Mesothelial cell of epicardium (in vitro differentiated cells): Measurements from ENCODE around the gene CRYGA. TPM values are rescaled to one million over a fixed set of nuclear protein-coding genes. Genes with fewer than 3 reads are reported as not detected.
"Not testable (repeated sequence)": the region's sequence is repeated elsewhere in the genome, so short reads cannot be mapped to it uniquely, and the experiment has no call there.

ENCODE experiments used
- DNase-seq, 2 experiments: peaks; one replicate each; pipeline ENCODE4 v3.0.0; 2021; ENCODE audit warnings: low spot score in 2 of 2; ENCODE audit not compliant: unreplicated experiment in 2 of 2
- H3K27ac Mint-ChIP-seq: 2 replicates; pipeline ENCODE4 v1.8.0; 2021; ENCODE audit warnings: mixed read lengths
- H3K27me3 Mint-ChIP-seq: 2 replicates; pipeline ENCODE4 v1.8.0; 2021; ENCODE audit warnings: low read depth, mixed read lengths
- H3K36me3 Mint-ChIP-seq: 2 replicates; pipeline ENCODE4 v1.8.0; 2021; ENCODE audit warnings: mixed read lengths
- H3K4me1 Mint-ChIP-seq: 2 replicates; pipeline ENCODE4 v1.8.0; 2021; ENCODE audit warnings: mixed read lengths
- H3K4me3 Mint-ChIP-seq: 2 replicates; pipeline ENCODE4 v1.8.0; 2021; ENCODE audit warnings: mild to moderate bottlenecking, moderate library complexity, mixed read lengths
- H3K9me3 Mint-ChIP-seq: 2 replicates; pipeline ENCODE4 v1.8.0; 2021; ENCODE audit warnings: mixed read lengths
- CTCF ChIP-seq: fragments of 200-600 bp; sonication (generic); IDR thresholded peaks from one replicate; pipeline ENCODE4 v1.5.0; 2021; ENCODE audit warnings: antibody characterized with exemption; ENCODE audit not compliant: unreplicated experiment
- total RNA-seq: library from RNA; stranded (reverse); gene quantifications from 3 replicates; pipeline ENCODE4 v1.2.1, GENCODE V29; 2021

Gene CRYGA
- total RNA-seq, 1 donor from 2014 or later: not detected

DNA sequence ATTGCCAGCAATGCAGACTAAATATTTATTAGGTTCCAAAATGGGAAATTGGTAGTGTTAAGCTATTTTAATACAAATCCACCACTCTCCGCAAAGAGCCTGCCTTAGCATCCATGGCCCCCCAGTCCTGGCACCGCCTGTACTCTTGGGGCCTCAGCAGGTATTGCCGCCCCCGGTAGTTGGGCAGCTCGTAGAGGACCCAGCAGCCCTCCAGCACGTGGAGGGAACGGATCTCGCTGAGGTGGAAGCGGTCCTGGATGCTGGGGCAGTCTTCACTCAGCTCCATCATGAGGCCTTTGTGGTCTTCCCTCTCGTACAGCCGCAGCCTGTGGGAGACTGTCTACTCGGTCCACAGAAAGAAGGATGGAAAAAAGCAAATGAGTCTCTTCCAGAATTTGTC, 35.3 kb downstream of the CRYGA start:
- no peaks in the 10 kb centered on the region for H3K9me3 Mint-ChIP-seq
- H3K27me3 Mint-ChIP-seq: no peaks in the 10 kb centered on the region
- H3K36me3 Mint-ChIP-seq: no peaks in the 10 kb centered on the region
- no peak for DNase-seq
- no peak for TF ChIP-seq CTCF
- H3K27ac Mint-ChIP-seq: no peak overlapping the region
- H3K4me3 Mint-ChIP-seq: no peak overlapping the region
- H3K4me1 Mint-ChIP-seq: peaks cover 24% of the 10 kb centered on the region

- no peaks in the 10 kb centered on the region for H3K27me3 Mint-ChIP-seq
- no peaks in the 10 kb centered on the region for H3K36me3 Mint-ChIP-seq
- no peak overlapping the region for H3K4me3 Mint-ChIP-seq
- peaks cover 21% of the 10 kb centered on the region for H3K4me1 Mint-ChIP-seq
- TF ChIP-seq CTCF: no peak
- H3K9me3 Mint-ChIP-seq: no peaks in the 10 kb centered on the region
- no peak overlapping the region for H3K27ac Mint-ChIP-seq
- no peak for DNase-seq
Measured at GRCh38 chr2:208127090-208127489, 36.3 kb downstream of the CRYGA start.

DNA sequence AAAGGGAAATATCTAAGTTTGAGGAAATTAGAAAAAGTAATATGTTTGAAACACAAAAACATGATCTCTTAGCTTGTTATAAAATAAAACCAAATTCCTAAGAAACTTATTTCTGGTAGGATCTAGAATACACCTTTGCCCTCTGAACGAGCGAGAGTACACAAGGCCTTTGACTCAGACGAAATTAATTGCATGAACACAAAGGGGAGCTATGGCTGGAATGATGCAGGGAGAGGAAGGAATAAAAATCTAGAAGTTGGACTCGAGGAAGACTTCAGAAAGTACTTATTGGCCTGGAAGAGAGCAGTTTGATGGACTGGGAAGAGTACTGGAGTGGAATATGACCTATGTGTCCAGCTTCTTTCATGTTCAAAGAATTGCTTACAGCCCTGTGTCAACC, 38.1 kb downstream of the CRYGA start:
- H3K27me3 Mint-ChIP-seq: no peaks in the 10 kb centered on the region
- peaks cover 12% of the 10 kb centered on the region for H3K4me1 Mint-ChIP-seq
- no peaks in the 10 kb centered on the region for H3K9me3 Mint-ChIP-seq
- TF ChIP-seq CTCF: no peak
- no peaks in the 10 kb centered on the region for H3K36me3 Mint-ChIP-seq
- DNase-seq: no peak
- no peak overlapping the region for H3K4me3 Mint-ChIP-seq
- no peak overlapping the region for H3K27ac Mint-ChIP-seq

DNA sequence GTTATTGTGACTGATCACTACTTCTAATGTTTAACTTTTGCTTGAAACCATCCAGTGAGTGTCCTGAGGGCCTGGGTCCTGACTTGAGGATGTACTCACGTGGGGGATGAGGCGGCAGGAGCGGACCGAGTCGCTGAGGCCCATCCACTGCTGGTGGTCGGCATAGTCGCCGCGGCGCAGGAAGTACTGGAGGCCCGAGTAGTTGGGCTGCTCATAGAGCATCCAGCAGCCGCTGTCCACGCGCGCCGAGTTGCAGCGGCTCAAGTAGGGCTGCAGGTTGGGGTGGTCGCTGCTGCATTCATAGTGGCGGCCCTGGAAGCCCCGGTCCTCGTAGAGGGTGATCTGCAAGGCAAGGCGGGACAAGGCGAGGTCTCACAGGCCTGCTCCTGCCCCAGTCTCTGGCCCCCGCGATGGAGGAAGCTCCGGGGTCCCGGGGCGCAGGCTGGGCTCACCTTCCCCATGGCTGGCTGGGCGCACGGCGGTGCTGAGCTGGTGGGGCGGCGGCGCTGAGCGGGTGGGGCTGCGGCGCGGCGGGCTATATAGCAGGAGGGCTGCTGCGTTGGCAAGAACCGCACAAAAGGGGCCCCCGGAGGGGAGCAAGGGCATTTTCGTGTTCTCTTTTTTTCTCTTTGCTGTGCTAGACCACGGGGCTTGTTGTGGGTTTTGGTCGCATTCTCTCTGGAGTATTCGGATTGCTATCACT, 39.2 kb downstream of the CRYGA start, which contains the start of gene CRYGD:
Gene CRYGD, minus strand, starts transcription at position 512 of the 703 bp plus-strand sequence. Its CDS starts 51 bp downstream, at position 461.
- H3K27me3 Mint-ChIP-seq, H3K4me1 Mint-ChIP-seq, H3K27ac Mint-ChIP-seq, H3K9me3 Mint-ChIP-seq, DNase-seq, H3K4me3 Mint-ChIP-seq, H3K36me3 Mint-ChIP-seq: not testable (repeated sequence)

GRCh38 chr2:208122248-208122647, 41.1 kb downstream of the CRYGA start:
- Mint-ChIP-seq H3K27ac (no peak overlapping the region), H3K36me3 (no peaks in the 10 kb centered on the region), H3K27me3 (no peaks in the 10 kb centered on the region), H3K4me3 (no peak overlapping the region), H3K9me3 (peaks cover 5% of the 10 kb centered on the region), H3K4me1 (no peaks in the 10 kb centered on the region)
- no peak for TF ChIP-seq CTCF
- DNase-seq: no peak

GRCh38 chr2:208118918-208119317, 44.5 kb downstream of the CRYGA start:
- Mint-ChIP-seq H3K36me3 (no peaks in the 10 kb centered on the region), H3K9me3 (peaks cover 5% of the 10 kb centered on the region), H3K4me1 (no peaks in the 10 kb centered on the region), H3K27ac (no peak overlapping the region), H3K4me3 (no peak overlapping the region), H3K27me3 (no peaks in the 10 kb centered on the region)
- no peak for DNase-seq
- TF ChIP-seq CTCF: no peak

DNA sequence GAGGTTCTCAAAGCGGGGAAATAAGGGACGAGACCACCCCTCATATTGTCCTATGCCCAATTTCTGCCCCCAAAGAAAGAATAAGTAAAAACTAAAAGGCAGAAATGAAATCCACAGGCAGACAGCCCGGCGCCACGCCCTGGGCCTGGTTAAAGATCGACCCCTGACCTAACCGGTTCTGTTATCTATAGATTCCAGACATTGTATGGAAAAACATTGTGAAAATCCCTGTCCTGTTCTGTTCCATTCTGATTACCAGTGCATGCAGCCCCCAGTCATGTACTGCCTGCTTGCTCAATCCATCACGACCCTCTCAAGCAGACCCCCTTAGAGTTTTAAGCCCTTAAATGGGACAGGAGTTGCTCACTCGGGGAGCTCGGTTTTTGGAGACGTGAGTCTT, 46.0 kb downstream of the CRYGA start:
- not testable (repeated sequence) for H3K27ac Mint-ChIP-seq, H3K9me3 Mint-ChIP-seq, H3K27me3 Mint-ChIP-seq, H3K4me3 Mint-ChIP-seq, DNase-seq, H3K36me3 Mint-ChIP-seq
- H3K4me1 Mint-ChIP-seq: peaks cover 12% of the 10 kb centered on the region
